ENCODE measurements around the gene ZSWIM6.

Gene ZSWIM6

DNA sequence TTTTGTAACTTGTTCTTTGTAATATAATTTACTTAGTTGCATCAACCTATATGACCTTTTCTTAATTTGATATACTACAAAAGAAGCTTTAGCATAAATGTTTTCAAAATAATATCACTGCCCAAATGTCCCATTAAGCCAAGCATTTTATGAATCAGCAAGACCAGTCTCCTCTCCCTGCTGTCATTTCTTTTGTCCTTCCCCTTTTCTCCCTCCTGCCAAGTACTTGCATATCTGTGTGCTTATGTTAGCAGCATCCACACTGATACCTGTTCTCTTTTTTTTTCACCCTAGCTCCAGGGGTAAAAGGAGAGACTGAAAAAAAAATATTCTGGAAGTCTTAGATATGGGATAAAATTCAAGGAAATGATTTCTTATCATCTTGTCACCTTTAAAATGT, 69.7 kb downstream of the ZSWIM6 start:
- Histone ChIP-seq H3K27ac (ENCODE audit: low read length) (no peak overlapping the region), H3K9ac (ENCODE audit: low read length) (no peak overlapping the region), H4K20me1 (ENCODE audit: insufficient read depth, low read length) (no peaks in the 10 kb centered on the region), H3K79me2 (ENCODE audit: low read length) (peaks cover 35% of the 10 kb centered on the region), H3K9me2 (replicated peaks; ENCODE audit: insufficient read depth, low read length) (no peaks in the 10 kb centered on the region), H3K27me3 (replicated peaks; ENCODE audit: insufficient read depth, low read length) (no peaks in the 10 kb centered on the region), H3F3A (ENCODE audit: insufficient read depth, low read length) (0 out of 2 replicates have a peak, but pooled peaks cover 5% of the 10 kb centered on the region), H3K4me3 (ENCODE audit: low read length) (no peak overlapping the region), H3K36me3 (replicated peaks; ENCODE audit: insufficient read depth, low read length) (no peaks in the 10 kb centered on the region), H3K4me2 (ENCODE audit: low read depth, low read length) (no peak overlapping the region), H3K4me1 (ENCODE audit: low read length) (peaks cover 11% of the 10 kb centered on the region), H3K9me3 (replicated peaks; ENCODE audit: insufficient read depth, low read length) (no peaks in the 10 kb centered on the region), H2AFZ (ENCODE audit: low read length) (no peak overlapping the region)
- TF ChIP-seq EZH2phosphoT487 (IDR thresholded peaks at IDR 0.05; ENCODE audit: low read length) (no peak), EZH2 (optimal IDR thresholded peaks at IDR 0.05; ENCODE audit: low read depth, low read length) (no peak)
- TF ChIP-seq, protein P1, sequence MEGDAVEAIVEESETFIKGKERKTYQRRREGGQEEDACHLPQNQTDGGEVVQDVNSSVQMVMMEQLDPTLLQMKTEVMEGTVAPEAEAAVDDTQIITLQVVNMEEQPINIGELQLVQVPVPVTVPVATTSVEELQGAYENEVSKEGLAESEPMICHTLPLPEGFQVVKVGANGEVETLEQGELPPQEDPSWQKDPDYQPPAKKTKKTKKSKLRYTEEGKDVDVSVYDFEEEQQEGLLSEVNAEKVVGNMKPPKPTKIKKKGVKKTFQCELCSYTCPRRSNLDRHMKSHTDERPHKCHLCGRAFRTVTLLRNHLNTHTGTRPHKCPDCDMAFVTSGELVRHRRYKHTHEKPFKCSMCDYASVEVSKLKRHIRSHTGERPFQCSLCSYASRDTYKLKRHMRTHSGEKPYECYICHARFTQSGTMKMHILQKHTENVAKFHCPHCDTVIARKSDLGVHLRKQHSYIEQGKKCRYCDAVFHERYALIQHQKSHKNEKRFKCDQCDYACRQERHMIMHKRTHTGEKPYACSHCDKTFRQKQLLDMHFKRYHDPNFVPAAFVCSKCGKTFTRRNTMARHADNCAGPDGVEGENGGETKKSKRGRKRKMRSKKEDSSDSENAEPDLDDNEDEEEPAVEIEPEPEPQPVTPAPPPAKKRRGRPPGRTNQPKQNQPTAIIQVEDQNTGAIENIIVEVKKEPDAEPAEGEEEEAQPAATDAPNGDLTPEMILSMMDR (IDR thresholded peaks at IDR 0.05; ENCODE audit: low read length), result no peak
- DNase-seq, result no peak

DNA sequence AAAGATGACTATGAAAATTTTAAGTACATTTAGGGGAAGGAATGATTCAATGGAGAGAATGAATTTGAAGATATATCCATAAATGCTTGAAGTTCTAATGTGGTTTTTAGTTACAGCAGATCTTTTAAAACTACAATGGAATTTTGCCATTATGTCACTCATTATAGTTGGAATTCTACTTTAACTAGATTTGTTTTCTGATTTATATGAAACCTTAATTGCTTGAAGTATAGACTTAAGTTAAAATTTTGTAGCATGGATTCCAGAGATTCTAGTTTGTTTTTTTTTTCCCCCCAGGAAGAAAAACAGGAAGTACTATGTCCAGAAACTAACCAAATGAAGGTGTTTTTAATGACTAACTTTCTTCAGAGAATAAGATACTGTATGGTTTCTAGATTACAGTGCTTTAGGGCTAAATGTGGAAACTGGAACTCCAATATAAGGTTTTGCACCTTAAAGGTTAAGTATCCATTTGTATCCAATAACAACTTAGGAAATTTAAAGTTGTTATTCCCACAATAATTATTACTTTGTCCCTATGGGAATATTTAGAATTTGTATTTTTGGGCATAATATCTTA, 70.3 kb downstream of the ZSWIM6 start:
- no peak for TF ChIP-seq EZH2 (optimal IDR thresholded peaks at IDR 0.05; ENCODE audit: low read depth, low read length)
- TF ChIP-seq, protein P1 (IDR thresholded peaks at IDR 0.05; ENCODE audit: low read length), result no peak
- no peak for TF ChIP-seq EZH2phosphoT487 (IDR thresholded peaks at IDR 0.05; ENCODE audit: low read length)
- Histone ChIP-seq H3K79me2 (ENCODE audit: low read length) (peaks cover 35% of the 10 kb centered on the region), H3K4me1 (ENCODE audit: low read length) (peaks cover 13% of the 10 kb centered on the region), H2AFZ (ENCODE audit: low read length) (no peak overlapping the region), H3K27me3 (replicated peaks; ENCODE audit: insufficient read depth, low read length) (no peaks in the 10 kb centered on the region), H3K36me3 (replicated peaks; ENCODE audit: insufficient read depth, low read length) (no peaks in the 10 kb centered on the region), H3K9me2 (replicated peaks; ENCODE audit: insufficient read depth, low read length) (no peaks in the 10 kb centered on the region), H4K20me1 (ENCODE audit: insufficient read depth, low read length) (no peaks in the 10 kb centered on the region), H3K4me3 (ENCODE audit: low read length) (no peak overlapping the region), H3K9ac (ENCODE audit: low read length) (no peak overlapping the region), H3F3A (ENCODE audit: insufficient read depth, low read length) (0 out of 2 replicates have a peak, but pooled peaks cover 5% of the 10 kb centered on the region), H3K9me3 (replicated peaks; ENCODE audit: insufficient read depth, low read length) (no peaks in the 10 kb centered on the region), H3K4me2 (ENCODE audit: low read depth, low read length) (no peak overlapping the region), H3K27ac (ENCODE audit: low read length) (no peak overlapping the region)
- no peak for DNase-seq

DNA sequence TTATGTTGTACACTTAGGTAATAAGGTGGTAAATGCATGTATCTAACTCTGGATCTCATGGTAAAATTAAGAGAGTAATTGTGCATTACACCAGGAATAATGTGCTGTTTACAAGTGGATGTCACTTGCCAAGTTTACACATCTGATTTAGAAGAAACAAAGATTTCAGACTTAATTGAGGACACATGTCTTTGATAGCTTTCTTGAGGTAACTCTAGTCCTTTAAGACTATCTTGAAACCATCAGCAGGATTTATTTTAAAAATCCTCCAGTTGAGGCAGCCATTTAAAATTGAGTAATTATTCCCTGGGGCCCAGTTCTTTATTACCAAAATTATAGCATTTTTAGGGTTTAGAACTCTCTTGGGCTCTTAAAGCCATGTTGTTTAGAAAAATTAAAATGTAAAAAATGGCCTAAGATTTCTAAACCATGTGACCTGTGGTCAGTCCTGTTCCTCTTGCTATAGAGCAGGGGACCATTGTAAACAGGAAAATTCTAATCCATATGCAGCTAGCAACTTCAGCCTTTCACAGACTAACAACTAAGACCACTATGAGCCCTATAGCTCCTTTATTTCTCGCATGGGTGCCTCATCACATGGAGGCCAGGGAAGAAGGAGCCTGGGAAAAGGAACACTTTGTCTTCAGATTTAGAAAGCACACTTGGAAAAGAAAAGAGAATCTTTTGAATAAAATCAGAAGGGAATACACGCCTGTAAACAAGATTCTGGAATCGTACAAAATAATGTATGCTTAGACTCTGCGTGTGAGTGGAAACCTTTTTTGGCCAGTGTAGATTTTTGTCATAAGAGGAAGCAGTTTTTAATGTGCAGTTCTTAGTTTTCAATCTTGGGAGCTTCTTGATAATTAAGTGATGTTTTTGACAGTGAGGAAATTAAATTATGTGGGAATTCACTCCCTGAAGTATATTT, 71.2 kb downstream of the ZSWIM6 start:
- Histone ChIP-seq H3K9me2 (replicated peaks; ENCODE audit: insufficient read depth, low read length) (no peaks in the 10 kb centered on the region), H3K9ac (ENCODE audit: low read length) (no peak overlapping the region), H4K20me1 (ENCODE audit: insufficient read depth, low read length) (no peaks in the 10 kb centered on the region), H3K36me3 (replicated peaks; ENCODE audit: insufficient read depth, low read length) (no peaks in the 10 kb centered on the region), H3F3A (ENCODE audit: insufficient read depth, low read length) (0 out of 2 replicates have a peak, but pooled peaks cover 5% of the 10 kb centered on the region), H3K9me3 (replicated peaks; ENCODE audit: insufficient read depth, low read length) (no peaks in the 10 kb centered on the region), H3K79me2 (ENCODE audit: low read length) (peaks cover 30% of the 10 kb centered on the region), H3K27me3 (replicated peaks; ENCODE audit: insufficient read depth, low read length) (no peaks in the 10 kb centered on the region), H2AFZ (ENCODE audit: low read length) (no peak overlapping the region), H3K4me1 (ENCODE audit: low read length) (peaks cover 22% of the 10 kb centered on the region), H3K27ac (ENCODE audit: low read length) (no peak overlapping the region), H3K4me2 (ENCODE audit: low read depth, low read length) (no peak overlapping the region), H3K4me3 (ENCODE audit: low read length) (no peak overlapping the region)
- TF ChIP-seq, protein P1 (IDR thresholded peaks at IDR 0.05; ENCODE audit: low read length), result no peak
- TF ChIP-seq EZH2phosphoT487 (IDR thresholded peaks at IDR 0.05; ENCODE audit: low read length), result no peak
- DNase-seq, result no peak
